GM21447 (cell line): ENCODE data around the gene SLC22A6.

Experiments used
- ATAC-seq: cut with Tn5 transposase; IDR thresholded peaks from one replicate; pipeline ENCODE4 v1.9.1; 2021; ENCODE audit not compliant: unreplicated experiment

Gene SLC22A6

GRCh38 chr11:62984451-62984991 lies at the start of gene SLC22A6:
Gene SLC22A6, minus strand, starts transcription at chr11:62984967. Its CDS starts 277 bp downstream, at chr11:62984690.
- ATAC-seq, result no peak

- no peak for ATAC-seq
Observed at GRCh38 chr11:63032457-63032856, 47.7 kb upstream of the SLC22A6 start.

GRCh38 chr11:63023841-63024648 lies 39.3 kb upstream of the SLC22A6 start:
- ATAC-seq, result peak; percentile 61

GRCh38 chr11:63023222-63023814 lies 38.6 kb upstream of the SLC22A6 start:
- ATAC-seq, result no peak

- ATAC-seq, result no peak
Observed at GRCh38 chr11:63022441-63022840, 37.7 kb upstream of the SLC22A6 start.

GRCh38 chr11:63020671-63021291 lies 36.0 kb upstream of the SLC22A6 start:
- no peak for ATAC-seq

- ATAC-seq, result no peak
Observed at GRCh38 chr11:63019506-63019905, 34.7 kb upstream of the SLC22A6 start.

GRCh38 chr11:63017306-63017974 lies 32.7 kb upstream of the SLC22A6 start:
- ATAC-seq, result no peak

GRCh38 chr11:63015521-63016215 lies 30.9 kb upstream of the SLC22A6 start, which contains the start of gene SLC22A8:
Gene SLC22A8, minus strand, starts transcription at chr11:63015841. Its CDS starts 883 bp downstream, at chr11:63014958.
- ATAC-seq, result no peak

GRCh38 chr11:63014408-63015055 lies 29.8 kb upstream of the SLC22A6 start:
- no peak for ATAC-seq

- no peak for ATAC-seq
Observed at GRCh38 chr11:63012839-63013238, 28.1 kb upstream of the SLC22A6 start.

- ATAC-seq, result no peak
Observed at GRCh38 chr11:63012430-63012829, 27.7 kb upstream of the SLC22A6 start.

- no peak for ATAC-seq
Observed at GRCh38 chr11:63010934-63011439, 26.2 kb upstream of the SLC22A6 start.

- ATAC-seq, result no peak
Observed at GRCh38 chr11:63007920-63008319, 23.2 kb upstream of the SLC22A6 start.

GRCh38 chr11:63001456-63001855 lies 16.7 kb upstream of the SLC22A6 start:
- no peak for ATAC-seq

GRCh38 chr11:62999649-63000048 lies 14.9 kb upstream of the SLC22A6 start:
- ATAC-seq, result no peak

GRCh38 chr11:62999156-62999555 lies 14.4 kb upstream of the SLC22A6 start:
- ATAC-seq, result no peak

- ATAC-seq, result no peak
Observed at GRCh38 chr11:62996271-62996670, 11.5 kb upstream of the SLC22A6 start.

GRCh38 chr11:62994775-62995174 lies 10.0 kb upstream of the SLC22A6 start:
- ATAC-seq, result no peak

- no peak for ATAC-seq
Observed at GRCh38 chr11:62988276-62988675, 3.5 kb upstream of the SLC22A6 start.
